Panc1 (cell line): Measurements from ENCODE around the gene RRP9. TPM values are rescaled to one million over a fixed set of nuclear protein-coding genes. Genes with fewer than 3 reads are reported as not detected.

Experiments
- ATAC-seq: fragments of 200-7000 bp; cut with Tn5 transposase; 2 replicates; pipeline ENCODE4 v1.9.1; 2020; ENCODE audit warnings: mild to moderate bottlenecking, moderate library complexity
- BruUV-seq: library from RNA; stranded (reverse); fragments of 400-500 nt; replicated peaks from 2 replicates; lab custom pipeline; 2021; lab: Mats Ljungman, UMichigan
- CTCF ChIA-PET: fragments of 300-600 bp; sonication (Branson Sonifier 250); formaldehyde crosslinking; loops from one replicate; lab custom pipeline; 2022; ENCODE audit warnings: antibody characterized with exemption; lab: Charles Lee
- POLR2A ChIA-PET: fragments of 300-600 bp; sonication (Branson Sonifier 250); formaldehyde crosslinking; loops from one replicate; lab custom pipeline; 2022; ENCODE audit warnings: antibody characterized with exemption; lab: Charles Lee
- DNase-seq: peaks from one replicate; pipeline ENCODE4 v3.0.0-alpha.2; 2010; ENCODE audit warnings: low read depth, low spot score
- H3K27ac ChIP-seq: 2 replicates; pipeline ENCODE4 v1.5.1; 2011; ENCODE audit warnings: mild to moderate bottlenecking, low read length, inconsistent platforms
- H3K27me3 ChIP-seq: fragments of 200-500 bp; sonication (Bioruptor generic); 2 replicates; pipeline ENCODE4 v1.6.0; 2014; ENCODE audit warnings: low read length, inconsistent platforms; ENCODE audit not compliant: control insufficient read depth, insufficient read depth
- H3K36me3 ChIP-seq: fragments of 200-500 bp; sonication (Bioruptor generic); 2 replicates; pipeline ENCODE4 v1.5.1; 2014; ENCODE audit warnings: inconsistent platforms, mild to moderate bottlenecking, low read length, moderate library complexity; ENCODE audit not compliant: control insufficient read depth, insufficient read depth
- H3K4me1 ChIP-seq: 2 replicates; pipeline ENCODE4 v1.5.1; 2011; ENCODE audit warnings: inconsistent platforms, mild to moderate bottlenecking, low read length, moderate library complexity; ENCODE audit not compliant: control insufficient read depth, insufficient read depth
- H3K4me3 ChIP-seq, 2 experiments: 2 replicates each; pipeline ENCODE4 v1.5.1; 2011 to 2012; ENCODE audit warnings: low read depth in 2 of 2, low read length in 2 of 2, mild to moderate bottlenecking in 2 of 2, inconsistent platforms in 1 of 2, moderate library complexity in 1 of 2
- H3K9me3 ChIP-seq: fragments of 200-500 bp; sonication (Bioruptor generic); 2 replicates; pipeline ENCODE4 v1.5.1; 2014; ENCODE audit warnings: low read depth, mild to moderate bottlenecking, inconsistent platforms, low read length, moderate library complexity; ENCODE audit not compliant: control insufficient read depth, insufficient read depth
- CTCF ChIP-seq: fragments of 450-650 bp; IDR thresholded peaks from 2 replicates; pipeline ENCODE4 v1.5.1; 2017; ENCODE audit warnings: mild to moderate bottlenecking
- POLR2AphosphoS5 ChIP-seq: IDR thresholded peaks from 2 replicates; pipeline ENCODE4 v1.6.1; 2012; ENCODE audit warnings: mild to moderate bottlenecking, low read depth, low read length, moderate library complexity
- REST ChIP-seq, 2 experiments: IDR thresholded peaks; 2 replicates each; pipeline ENCODE4 v1.6.1; 2011 to 2012; ENCODE audit warnings: low read depth in 2 of 2, control low read depth in 1 of 2, low read length in 1 of 2, mild to moderate bottlenecking in 1 of 2, moderate library complexity in 1 of 2; ENCODE audit not compliant: insufficient read depth in 1 of 2
- SIN3A ChIP-seq: IDR thresholded peaks from 2 replicates; pipeline ENCODE4 v1.6.1; 2012; ENCODE audit warnings: low read depth, mild to moderate bottlenecking, low read length, moderate library complexity, borderline replicate concordance; ENCODE audit not compliant: insufficient read depth
- TCF7L2 ChIP-seq: IDR thresholded peaks from 2 replicates; pipeline ENCODE4 v1.6.1; 2011; ENCODE audit warnings: mild to moderate bottlenecking, low read depth, low read length, inconsistent platforms
- in situ Hi-C: cut with HindIII; loops from 2 replicates; pipeline ENCODE4 v1.10.0; 2016; ENCODE audit warnings: low sequenced_read_pairs, low pct_unique_long_range_greater_than_20kb
- intact Hi-C: fragments of 100-400 bp; cut with micrococcal nuclease; formaldehyde crosslinking; loops from one replicate; pipeline ENCODE4 v1.10.0; 2022; ENCODE audit not compliant: unreplicated experiment
- total RNA-seq: library from RNA; stranded (reverse); gene quantifications from one replicate; pipeline ENCODE4 v1.2.1, GENCODE V29; 2021; ENCODE audit not compliant: unreplicated experiment

The RRP9 gene
- total RNA-seq, 1 experiment from 2014 or later, result 54.5 TPM

GRCh38 chr3:51916418-51916817 is 25.3 kb downstream of the RRP9 start:
- ChIA-PET POLR2A (no interaction called here), CTCF (no interaction called here)
- no peak overlapping the region for H3K27ac ChIP-seq
- H3K9me3 ChIP-seq, result no peaks in the 10 kb centered on the region
- intact Hi-C loops, result no loop called here
- no peaks in the 10 kb centered on the region for H3K4me1 ChIP-seq
- H3K36me3 ChIP-seq, result no peaks in the 10 kb centered on the region
- no peak overlapping the region for H3K4me3 ChIP-seq
- TF ChIP-seq CTCF (no peak), REST (IDR thresholded peaks at IDR 0.05; ENCODE audit: insufficient read depth in 1 of 2, low read depth in 2 of 2, low read length in 1 of 2) (no peak), POLR2AphosphoS5 (no peak), SIN3A (no peak), TCF7L2 (no peak)
- no TSS peak for BruUV-seq
- DNase-seq (no peak), ATAC-seq (no peak)
- H3K27me3 ChIP-seq, result no peaks in the 10 kb centered on the region
- in situ Hi-C loops, result no loop called here

GRCh38 chr3:51908026-51908425 is 33.7 kb downstream of the RRP9 start:
- no peak overlapping the region for H3K27ac ChIP-seq
- H3K9me3 ChIP-seq, result no peaks in the 10 kb centered on the region
- no peak for DNase-seq
- intact Hi-C loops (no loop called here), in situ Hi-C loops (no loop called here)
- no peak for ATAC-seq
- ChIA-PET POLR2A (no interaction called here), CTCF (no interaction called here)
- no peaks in the 10 kb centered on the region for H3K36me3 ChIP-seq
- no peaks in the 10 kb centered on the region for H3K4me1 ChIP-seq
- H3K27me3 ChIP-seq, result no peaks in the 10 kb centered on the region
- no peak for TF ChIP-seq CTCF
- TF ChIP-seq TCF7L2, result no peak
- no peak for TF ChIP-seq POLR2AphosphoS5
- TF ChIP-seq SIN3A, result no peak
- no peak for TF ChIP-seq REST (IDR thresholded peaks at IDR 0.05; ENCODE audit: insufficient read depth in 1 of 2, low read depth in 2 of 2, low read length in 1 of 2)
- no peak overlapping the region for H3K4me3 ChIP-seq
- no TSS peak for BruUV-seq
